Mesothelial cell of epicardium (in vitro differentiated cells): ENCODE results near the gene VIPAS39. TPM values are rescaled to one million over a fixed set of nuclear protein-coding genes. Genes with fewer than 3 reads are reported as not detected.
"Not testable (repeated sequence)": the region's sequence is repeated elsewhere in the genome, so short reads cannot be mapped to it uniquely, and the experiment has no call there.

Experiments
- DNase-seq, 2 experiments: peaks; one replicate each; pipeline ENCODE4 v3.0.0; 2021; ENCODE audit warnings: low spot score in 2 of 2; ENCODE audit not compliant: unreplicated experiment in 2 of 2
- H3K27ac Mint-ChIP-seq: 2 replicates; pipeline ENCODE4 v1.8.0; 2021; ENCODE audit warnings: mixed read lengths
- H3K27me3 Mint-ChIP-seq: 2 replicates; pipeline ENCODE4 v1.8.0; 2021; ENCODE audit warnings: low read depth, mixed read lengths
- H3K36me3 Mint-ChIP-seq: 2 replicates; pipeline ENCODE4 v1.8.0; 2021; ENCODE audit warnings: mixed read lengths
- H3K4me1 Mint-ChIP-seq: 2 replicates; pipeline ENCODE4 v1.8.0; 2021; ENCODE audit warnings: mixed read lengths
- H3K4me3 Mint-ChIP-seq: 2 replicates; pipeline ENCODE4 v1.8.0; 2021; ENCODE audit warnings: mild to moderate bottlenecking, moderate library complexity, mixed read lengths
- H3K9me3 Mint-ChIP-seq: 2 replicates; pipeline ENCODE4 v1.8.0; 2021; ENCODE audit warnings: mixed read lengths
- total RNA-seq: library from RNA; stranded (reverse); gene quantifications from 3 replicates; pipeline ENCODE4 v1.2.1, GENCODE V29; 2021
- TF ChIP-seq, protein P1 (sequence below): fragments of 200-600 bp; sonication (generic); IDR thresholded peaks from one replicate; pipeline ENCODE4 v1.5.0; 2021; ENCODE audit warnings: antibody characterized with exemption; ENCODE audit not compliant: unreplicated experiment

Gene VIPAS39
- total RNA-seq, 1 donor from 2014 or later, result 25.8 TPM

DNA sequence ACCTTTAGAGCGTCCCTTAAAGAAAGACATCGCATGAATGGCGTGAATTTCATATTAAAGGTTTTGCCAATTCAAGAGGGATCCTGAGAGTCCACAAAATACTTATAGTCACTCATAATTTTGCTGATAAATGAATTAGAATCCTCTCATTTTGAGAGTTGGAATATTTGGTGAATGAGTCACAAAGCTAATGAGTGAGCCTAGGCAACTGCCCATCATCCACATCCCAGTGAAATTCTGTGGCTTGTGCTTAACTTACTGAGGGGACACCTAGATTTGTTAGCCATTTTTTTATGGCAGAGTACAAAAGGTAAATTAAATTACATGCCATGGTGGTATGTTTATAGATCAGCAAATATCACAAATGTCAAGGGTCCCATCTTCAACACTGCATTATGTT, 21.4 kb downstream of the VIPAS39 start:
- H3K4me3 Mint-ChIP-seq, result no peak overlapping the region
- no peaks in the 10 kb centered on the region for H3K27me3 Mint-ChIP-seq
- no peaks in the 10 kb centered on the region for H3K9me3 Mint-ChIP-seq
- no peak for DNase-seq
- TF ChIP-seq, protein P1, sequence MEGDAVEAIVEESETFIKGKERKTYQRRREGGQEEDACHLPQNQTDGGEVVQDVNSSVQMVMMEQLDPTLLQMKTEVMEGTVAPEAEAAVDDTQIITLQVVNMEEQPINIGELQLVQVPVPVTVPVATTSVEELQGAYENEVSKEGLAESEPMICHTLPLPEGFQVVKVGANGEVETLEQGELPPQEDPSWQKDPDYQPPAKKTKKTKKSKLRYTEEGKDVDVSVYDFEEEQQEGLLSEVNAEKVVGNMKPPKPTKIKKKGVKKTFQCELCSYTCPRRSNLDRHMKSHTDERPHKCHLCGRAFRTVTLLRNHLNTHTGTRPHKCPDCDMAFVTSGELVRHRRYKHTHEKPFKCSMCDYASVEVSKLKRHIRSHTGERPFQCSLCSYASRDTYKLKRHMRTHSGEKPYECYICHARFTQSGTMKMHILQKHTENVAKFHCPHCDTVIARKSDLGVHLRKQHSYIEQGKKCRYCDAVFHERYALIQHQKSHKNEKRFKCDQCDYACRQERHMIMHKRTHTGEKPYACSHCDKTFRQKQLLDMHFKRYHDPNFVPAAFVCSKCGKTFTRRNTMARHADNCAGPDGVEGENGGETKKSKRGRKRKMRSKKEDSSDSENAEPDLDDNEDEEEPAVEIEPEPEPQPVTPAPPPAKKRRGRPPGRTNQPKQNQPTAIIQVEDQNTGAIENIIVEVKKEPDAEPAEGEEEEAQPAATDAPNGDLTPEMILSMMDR, result no peak
- peaks cover 44% of the 10 kb centered on the region for H3K36me3 Mint-ChIP-seq
- H3K27ac Mint-ChIP-seq, result no peak overlapping the region
- no peaks in the 10 kb centered on the region for H3K4me1 Mint-ChIP-seq

- Mint-ChIP-seq H3K4me3 (no peak overlapping the region), H3K4me1 (no peaks in the 10 kb centered on the region), H3K9me3 (no peaks in the 10 kb centered on the region), H3K27ac (no peak overlapping the region), H3K36me3 (peaks cover 79% of the 10 kb centered on the region), H3K27me3 (no peaks in the 10 kb centered on the region)
- TF ChIP-seq, protein P1, result no peak
- DNase-seq, result no peak
Measured at GRCh38 chr14:77426396-77426795, 31.0 kb downstream of the VIPAS39 start.

DNA sequence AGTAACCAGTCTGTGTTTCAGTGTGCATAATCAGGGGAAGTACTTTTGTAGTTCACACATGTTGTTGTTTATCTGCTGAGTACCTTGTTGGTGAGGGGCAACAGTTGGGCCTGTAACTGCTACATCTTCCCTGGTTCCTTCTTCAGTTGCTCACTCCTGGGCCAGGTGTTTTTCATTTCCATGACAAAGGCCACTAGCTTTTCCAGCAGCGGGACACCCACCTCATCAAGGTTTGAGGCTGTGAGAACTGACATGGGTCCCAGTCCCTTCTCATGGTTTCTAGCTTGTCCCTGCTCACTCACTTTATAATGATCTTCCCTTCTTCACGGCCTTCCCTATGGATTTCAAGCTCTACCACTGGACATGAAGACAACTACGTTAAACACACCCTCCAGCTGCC, 32.5 kb downstream of the VIPAS39 start:
- no peak for DNase-seq
- no peaks in the 10 kb centered on the region for H3K4me1 Mint-ChIP-seq
- H3K27me3 Mint-ChIP-seq, result no peaks in the 10 kb centered on the region
- H3K4me3 Mint-ChIP-seq, result no peak overlapping the region
- peaks cover 9% of the 10 kb centered on the region for H3K9me3 Mint-ChIP-seq
- no peak overlapping the region for H3K27ac Mint-ChIP-seq
- TF ChIP-seq, protein P1, result no peak
- H3K36me3 Mint-ChIP-seq, result peaks cover 82% of the 10 kb centered on the region

GRCh38 chr14:77423423-77423822, 34.0 kb downstream of the VIPAS39 start, which contains the start of gene NOXRED1:
NOXRED1 (minus strand) TSS chr14:77423523; CDS start chr14:77422889, 634 bp downstream.
- no peak within 1 kb of the TSS for H3K4me3 Mint-ChIP-seq
- peaks cover 17% of the 10 kb centered on the region for H3K9me3 Mint-ChIP-seq
- H3K27me3 Mint-ChIP-seq, result no peaks in the 10 kb centered on the region
- TF ChIP-seq, protein P1, result no peak
- DNase-seq, result no peak
- H3K27ac Mint-ChIP-seq, result no peak within 1 kb of the TSS
- H3K4me1 Mint-ChIP-seq, result no peaks in the 10 kb centered on the region
- H3K36me3 Mint-ChIP-seq, result peaks cover 76% of the 10 kb centered on the region

DNA sequence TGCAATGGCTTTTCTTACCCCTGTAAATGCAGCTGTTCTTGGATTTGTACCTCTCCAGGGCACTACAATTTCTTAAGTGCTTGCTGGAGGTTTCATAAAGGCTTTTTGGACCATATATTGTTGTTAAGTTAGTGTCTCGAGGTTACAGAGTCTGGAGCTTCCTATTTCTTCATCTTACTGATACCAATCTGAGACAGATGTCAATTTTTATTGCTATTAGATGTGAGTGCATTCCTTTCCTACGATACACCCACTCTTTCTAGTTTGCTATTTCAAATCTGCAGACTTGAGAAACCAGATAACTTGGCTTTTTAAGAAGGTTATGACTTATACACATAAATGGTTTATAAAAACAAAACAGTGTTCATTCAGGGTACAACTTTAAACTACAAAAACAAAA, 36.2 kb downstream of the VIPAS39 start:
- H3K4me1 Mint-ChIP-seq, result no peaks in the 10 kb centered on the region
- no peak overlapping the region for H3K27ac Mint-ChIP-seq
- H3K27me3 Mint-ChIP-seq, result no peaks in the 10 kb centered on the region
- no peak overlapping the region for H3K4me3 Mint-ChIP-seq
- TF ChIP-seq, protein P1, result no peak
- H3K36me3 Mint-ChIP-seq, result peaks cover 58% of the 10 kb centered on the region
- DNase-seq, result no peak
- H3K9me3 Mint-ChIP-seq, result peaks cover 28% of the 10 kb centered on the region

- peaks cover 26% of the 10 kb centered on the region for H3K36me3 Mint-ChIP-seq
- H3K4me3 Mint-ChIP-seq, result no peak overlapping the region
- H3K4me1 Mint-ChIP-seq, result no peaks in the 10 kb centered on the region
- TF ChIP-seq, protein P1, result no peak
- no peak overlapping the region for H3K27ac Mint-ChIP-seq
- no peaks in the 10 kb centered on the region for H3K27me3 Mint-ChIP-seq
- H3K9me3 Mint-ChIP-seq, result peaks cover 28% of the 10 kb centered on the region
- no peak for DNase-seq
Measured at GRCh38 chr14:77416836-77417235, 40.6 kb downstream of the VIPAS39 start.

GRCh38 chr14:77416098-77416497, 41.3 kb downstream of the VIPAS39 start:
- not testable (repeated sequence) for H3K4me3 Mint-ChIP-seq, H3K27ac Mint-ChIP-seq, H3K4me1 Mint-ChIP-seq, DNase-seq, H3K27me3 Mint-ChIP-seq
- Mint-ChIP-seq H3K36me3 (peaks cover 19% of the 10 kb centered on the region), H3K9me3 (peaks cover 28% of the 10 kb centered on the region)

DNA sequence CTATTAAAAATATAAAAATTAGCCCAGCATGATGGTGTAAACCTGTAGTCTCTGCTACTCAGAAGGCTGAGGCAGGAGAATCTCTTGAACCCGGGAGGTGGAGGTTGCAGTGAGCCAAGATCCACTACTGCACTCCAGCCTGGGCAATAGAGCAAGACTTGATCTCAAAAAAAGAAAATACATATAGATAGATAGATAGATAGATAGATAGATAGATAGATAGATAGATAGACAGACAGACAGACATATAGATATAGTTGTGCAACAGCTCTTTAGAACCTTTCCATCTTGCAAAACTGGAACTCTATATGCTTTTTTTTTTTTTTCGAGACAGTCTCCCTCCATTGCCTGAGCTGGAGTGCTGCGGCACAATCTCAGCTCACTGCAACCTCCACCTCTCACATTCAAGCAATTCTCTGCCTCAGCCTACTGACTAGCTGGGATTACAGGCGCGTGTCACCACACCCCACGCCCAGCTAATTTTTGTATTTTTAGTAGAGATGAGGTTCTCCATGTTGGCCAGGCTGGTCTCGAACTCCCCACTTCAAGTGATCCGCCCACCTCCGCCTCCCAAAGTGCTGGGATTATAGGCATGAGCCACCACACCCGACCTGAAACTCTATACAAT, 41.9 kb downstream of the VIPAS39 start:
- not testable (repeated sequence) for H3K4me3 Mint-ChIP-seq, H3K27ac Mint-ChIP-seq, DNase-seq, H3K27me3 Mint-ChIP-seq, H3K4me1 Mint-ChIP-seq
- Mint-ChIP-seq H3K9me3 (peaks cover 25% of the 10 kb centered on the region), H3K36me3 (peaks cover 15% of the 10 kb centered on the region)
